HEK293 (cell line): ENCODE data around the gene PEX26.
A peak's percentile ranks its signal among the peaks of the same experiment; 100 is the strongest.
"Not testable (repeated sequence)": the region's sequence is repeated elsewhere in the genome, so short reads cannot be mapped to it uniquely, and the experiment has no call there.

Experiments used
- CTCF ChIA-PET: fragments of 350-600 bp; formaldehyde crosslinking; extraction: SDS; loops from one replicate; lab custom pipeline; 2021; ENCODE audit warnings: antibody characterized with exemption; lab: Yijun Ruan, JAX
- POLR2A ChIA-PET: fragments of 300-600 bp; formaldehyde crosslinking; extraction: SDS; loops from one replicate; lab custom pipeline; 2020; ENCODE audit warnings: antibody characterized with exemption, inconsistent platforms; lab: Yijun Ruan, JAX
- H3K27ac ChIP-seq: fragments of 200-500 bp; sonication (Bioruptor generic); 2 replicates; pipeline ENCODE4 v1.5.1; 2014; ENCODE audit warnings: low read depth, low read length, control low read depth, inconsistent platforms; ENCODE audit errors: extremely low read depth
- H3K36me3 ChIP-seq, 2 experiments: fragments of 200-500 bp in 1 of 2; sonication (Bioruptor generic) in 1 of 2; 1 replicate in 1 of 2; 2 replicates in 1 of 2; pipeline ENCODE4 v1.5.1; 2014 to 2017; ENCODE audit warnings: inconsistent platforms in 2 of 2, low read length in 2 of 2; ENCODE audit not compliant: control insufficient read depth in 2 of 2, insufficient read depth in 1 of 2
- H3K4me1 ChIP-seq: fragments of 200-500 bp; sonication (Bioruptor generic); 2 replicates; pipeline ENCODE4 v1.5.1; 2014; ENCODE audit warnings: mild to moderate bottlenecking, low read length, inconsistent platforms; ENCODE audit not compliant: control insufficient read depth, insufficient read depth
- H3K4me3 ChIP-seq: 2 replicates; pipeline ENCODE4 v1.5.1; 2011; ENCODE audit warnings: low read depth, mild to moderate bottlenecking, control low read depth, low read length, moderate library complexity
- H3K9me3 ChIP-seq: fragments of 200-500 bp; sonication (Bioruptor generic); 2 replicates; pipeline ENCODE4 v1.5.1; 2014; ENCODE audit warnings: low read depth, low read length, inconsistent platforms; ENCODE audit not compliant: control insufficient read depth, insufficient read depth
- GFI1B ChIP-seq: fragments of 450-650 bp; formaldehyde crosslinking; IDR thresholded peaks from 2 replicates; pipeline ENCODE4 v1.5.1; 2016; ENCODE audit warnings: missing biosample characterization, missing genetic modification characterization
- IKZF3 ChIP-seq: fragments of 450-650 bp; IDR thresholded peaks from 2 replicates; pipeline ENCODE4 v1.5.0; 2018; ENCODE audit warnings: missing biosample characterization, mild to moderate bottlenecking, missing genetic modification characterization, moderate library complexity
- SCRT1 ChIP-seq: fragments of 450-650 bp; formaldehyde crosslinking; IDR thresholded peaks from 2 replicates; pipeline ENCODE4 v1.5.1; 2016; ENCODE audit warnings: missing biosample characterization, missing genetic modification characterization, borderline replicate concordance
- SCRT2 ChIP-seq: fragments of 450-650 bp; formaldehyde crosslinking; IDR thresholded peaks from 2 replicates; pipeline ENCODE4 v1.5.1; 2016; ENCODE audit warnings: missing biosample characterization, missing genetic modification characterization
- TRIM28 ChIP-seq: IDR thresholded peaks from 2 replicates; pipeline ENCODE4 v1.6.1; 2011; ENCODE audit warnings: low read length, control low read depth, borderline replicate concordance
- ZNF174 ChIP-seq: fragments of 450-650 bp; formaldehyde crosslinking; IDR thresholded peaks from 2 replicates; pipeline ENCODE4 v1.5.0; 2017; ENCODE audit warnings: missing biosample characterization, mild to moderate bottlenecking, missing genetic modification characterization
- ZNF19 ChIP-seq: fragments of 450-650 bp; formaldehyde crosslinking; IDR thresholded peaks from 2 replicates; pipeline ENCODE4; 2016; ENCODE audit warnings: missing biosample characterization, missing genetic modification characterization, low read depth
- ZNF248 ChIP-seq: fragments of 450-650 bp; formaldehyde crosslinking; IDR thresholded peaks from 2 replicates; pipeline ENCODE4 v1.5.1; 2017; ENCODE audit warnings: missing biosample characterization, missing genetic modification characterization
- ZNF311 ChIP-seq: fragments of 450-650 bp; formaldehyde crosslinking; IDR thresholded peaks from 2 replicates; pipeline ENCODE4 v1.5.1; 2017; ENCODE audit warnings: missing biosample characterization, missing genetic modification characterization, borderline replicate concordance
- ZNF394 ChIP-seq: fragments of 450-650 bp; formaldehyde crosslinking; IDR thresholded peaks from 2 replicates; pipeline ENCODE4 v1.5.1; 2016; ENCODE audit warnings: missing biosample characterization, missing genetic modification characterization, mild to moderate bottlenecking, moderate library complexity, borderline replicate concordance
- ZNF555 ChIP-seq: fragments of 450-650 bp; formaldehyde crosslinking; conservative IDR thresholded peaks from 2 replicates; pipeline ENCODE4 v1.5.1; 2017; ENCODE audit warnings: missing biosample characterization, mild to moderate bottlenecking, missing genetic modification characterization, inconsistent platforms
- ZNF561 ChIP-seq: fragments of 450-650 bp; IDR thresholded peaks from 2 replicates; pipeline ENCODE4 v1.5.1; 2018; ENCODE audit warnings: missing biosample characterization, missing genetic modification characterization, borderline replicate concordance
- ZNF600 ChIP-seq: fragments of 450-650 bp; formaldehyde crosslinking; IDR thresholded peaks from 2 replicates; pipeline ENCODE4 v1.5.1; 2016; ENCODE audit warnings: missing biosample characterization, missing genetic modification characterization
- ZNF830 ChIP-seq: fragments of 450-650 bp; IDR thresholded peaks from 2 replicates; pipeline ENCODE4 v1.5.0; 2018; ENCODE audit warnings: missing biosample characterization, missing genetic modification characterization, low read depth, mild to moderate bottlenecking, moderate library complexity
- ZSCAN16 ChIP-seq: fragments of 450-650 bp; formaldehyde crosslinking; IDR thresholded peaks from 2 replicates; pipeline ENCODE4 v1.5.1; 2016; ENCODE audit warnings: missing biosample characterization, missing genetic modification characterization
- TF ChIP-seq, protein P1 (sequence below): fragments of 450-650 bp; formaldehyde crosslinking; IDR thresholded peaks from 2 replicates; pipeline ENCODE4 v1.5.1; 2016; ENCODE audit warnings: missing biosample characterization, missing genetic modification characterization, low read depth
- TF ChIP-seq, protein P2 (sequence below): fragments of 450-650 bp; formaldehyde crosslinking; IDR thresholded peaks from 2 replicates; pipeline ENCODE4 v1.5.1; 2016; ENCODE audit warnings: missing biosample characterization, missing genetic modification characterization

Gene PEX26

DNA sequence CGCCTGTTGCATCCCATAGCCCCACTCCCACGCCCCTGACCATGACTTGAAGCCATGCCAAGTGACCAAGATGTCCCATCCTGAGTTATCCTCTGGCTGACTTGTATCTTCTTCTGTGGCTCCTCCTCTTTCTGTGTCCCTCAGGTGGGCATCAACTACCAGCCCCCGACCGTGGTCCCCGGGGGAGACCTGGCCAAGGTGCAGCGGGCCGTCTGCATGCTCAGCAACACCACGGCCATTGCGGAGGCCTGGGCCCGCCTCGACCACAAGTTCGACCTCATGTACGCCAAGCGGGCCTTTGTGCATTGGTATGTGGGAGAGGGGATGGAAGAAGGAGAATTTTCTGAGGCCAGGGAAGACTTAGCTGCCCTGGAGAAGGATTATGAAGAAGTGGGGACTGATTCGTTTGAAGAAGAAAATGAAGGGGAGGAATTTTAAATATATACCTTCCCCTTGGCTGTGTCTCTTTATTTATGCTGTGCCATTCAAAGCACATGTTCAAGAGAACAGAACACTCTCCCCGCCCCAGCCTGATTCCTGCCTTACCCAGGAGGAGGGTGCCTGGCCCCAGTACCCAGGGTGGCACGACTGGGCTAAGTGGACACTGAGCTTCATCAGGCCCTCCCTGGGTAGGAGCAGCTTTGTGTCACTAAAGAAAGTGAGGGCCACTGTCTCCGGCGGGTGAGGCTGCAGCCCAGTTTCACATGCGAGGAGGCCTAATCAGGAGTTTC lies 53.1 kb downstream of the PEX26 start:
- H3K4me1 ChIP-seq = no peaks in the 10 kb centered on the region
- TF ChIP-seq SCRT1 (0 out of 2 replicates have a peak, but pooled peaks have one; percentile 29), ZNF248 (tag by site-specific recombination) (no peak), SCRT2 (0 out of 2 replicates have a peak, but pooled peaks have one; percentile 19)
- H3K9me3 ChIP-seq = no peaks in the 10 kb centered on the region
- no peak overlapping the region for H3K27ac ChIP-seq
- CTCF ChIA-PET = interaction anchor here (0.6 kb wide), 1 partner anchor 23 kb away, joined by 3 read pairs; no protein-coding TSS in a partner anchor
- POLR2A ChIA-PET = no interaction called here
- no peak overlapping the region for H3K4me3 ChIP-seq
- peaks cover 0 to 28% of the 10 kb centered on the region in 2 experiments; a peak in 1 of 3 replicates for H3K36me3 ChIP-seq

DNA sequence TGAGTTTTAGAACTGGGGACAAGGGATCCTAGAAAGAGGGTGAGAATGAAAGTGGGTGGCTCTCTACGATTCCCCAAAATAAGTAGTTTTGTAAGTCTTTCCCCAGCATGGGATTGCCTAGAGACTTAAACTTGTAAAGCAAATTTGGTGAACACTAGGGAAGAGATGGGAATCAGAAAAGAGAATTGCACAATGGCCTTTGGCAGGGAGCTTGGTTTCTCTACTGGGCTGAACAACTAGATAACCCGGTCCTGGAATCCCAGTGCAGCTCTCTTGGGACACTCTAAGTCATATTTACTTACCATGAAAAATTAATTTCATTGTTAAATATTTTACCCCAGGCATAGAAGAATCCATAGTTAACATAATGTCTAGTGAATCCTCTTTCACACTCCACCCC lies 55.7 kb downstream of the PEX26 start:
- POLR2A ChIA-PET = no interaction called here
- Histone ChIP-seq H3K4me1 (no peaks in the 10 kb centered on the region), H3K9me3 (no peaks in the 10 kb centered on the region), H3K4me3 (no peak overlapping the region), H3K36me3 (peaks cover 0 to 19% of the 10 kb centered on the region in 2 experiments; a peak in 1 of 3 replicates), H3K27ac (no peak overlapping the region)
- CTCF ChIA-PET = interaction anchor here (0.6 kb wide), 1 partner anchor 7 kb away, joined by 4 read pairs; no protein-coding TSS in a partner anchor
- TF ChIP-seq IKZF3 (tag by site-specific recombination) (no peak), ZNF600 (tag by site-specific recombination) (no peak)

DNA sequence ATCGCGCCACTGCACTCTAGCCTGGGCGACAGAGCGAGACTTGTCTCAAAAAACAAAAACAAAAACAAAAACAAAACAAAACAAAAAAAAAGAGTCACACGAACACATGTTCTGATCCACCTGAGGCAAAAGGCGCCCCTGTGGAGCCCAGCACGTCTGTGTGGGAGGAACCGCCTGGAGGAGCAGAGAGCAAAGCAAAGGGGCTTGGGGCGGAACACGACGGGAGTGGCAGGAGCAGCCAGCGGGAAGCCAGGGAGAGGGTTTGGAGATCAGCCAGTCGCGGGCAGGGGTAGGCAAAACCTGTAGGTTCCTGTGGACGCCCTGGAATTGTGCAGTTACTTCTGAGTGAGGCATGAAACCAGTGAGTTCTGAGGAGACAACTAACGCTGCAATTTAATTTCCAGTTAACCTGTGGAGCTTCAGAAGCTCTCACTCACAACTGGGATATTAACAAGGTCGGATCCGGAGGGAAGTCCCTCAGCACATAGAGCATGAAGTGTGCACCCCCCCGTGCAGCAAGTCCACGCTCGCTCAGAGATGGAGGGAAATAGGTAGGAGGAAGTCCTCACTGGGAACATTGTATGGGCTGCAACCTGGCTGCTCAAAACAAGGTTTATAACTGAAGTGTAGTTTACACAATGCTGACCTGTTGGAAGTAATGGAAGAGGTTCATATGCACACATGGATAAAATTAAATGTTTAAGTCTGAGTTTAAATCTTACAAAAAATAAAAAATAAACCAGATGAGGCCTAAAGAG lies 59.0 kb downstream of the PEX26 start:
- H3K9me3 ChIP-seq = no peaks in the 10 kb centered on the region
- no peaks in the 10 kb centered on the region for H3K4me1 ChIP-seq
- no peak for TF ChIP-seq ZNF174 (tag by site-specific recombination)
- no peak overlapping the region for H3K27ac ChIP-seq
- ChIA-PET CTCF (no interaction called here), POLR2A (interaction anchor here (1.0 kb wide), 1 partner anchor 13 kb away, joined by 7 read pairs; no protein-coding TSS in a partner anchor)
- no peak overlapping the region for H3K4me3 ChIP-seq
- peaks cover 0 to 18% of the 10 kb centered on the region in 2 experiments; a peak in 2 of 3 replicates for H3K36me3 ChIP-seq

DNA sequence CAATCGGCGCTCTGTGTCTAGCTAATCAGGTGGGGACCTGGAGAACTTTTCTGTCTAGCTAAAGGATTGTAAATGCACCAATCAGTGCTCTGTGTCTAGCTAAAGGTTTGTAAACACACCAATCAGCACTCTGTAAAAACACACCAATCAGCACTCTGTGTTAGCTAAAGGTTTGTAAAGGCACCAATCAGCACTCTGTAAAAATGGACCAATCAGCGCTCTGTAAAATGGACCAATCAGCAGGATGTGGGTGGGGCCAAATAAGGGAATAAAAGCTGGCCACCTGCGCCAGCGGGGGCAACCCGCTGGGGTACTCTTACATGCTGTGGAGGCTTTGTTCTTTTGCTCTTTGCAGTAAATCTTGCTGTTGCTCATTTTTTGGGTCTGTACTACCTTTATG lies 63.2 kb downstream of the PEX26 start:
- not testable (repeated sequence) for H3K36me3 ChIP-seq, H3K4me1 ChIP-seq, H3K4me3 ChIP-seq, H3K9me3 ChIP-seq, H3K27ac ChIP-seq
- ChIA-PET POLR2A (interaction anchor here (2.5 kb wide), 1 partner anchor 9 kb away, joined by 9 read pairs; the partner anchor contains the start of gene USP18), CTCF (interaction anchor here (0.6 to 0.7 kb wide), 2 partner anchors 8 to 370 kb away, joined by 4 to 5 read pairs; no protein-coding TSS in a partner anchor)

DNA sequence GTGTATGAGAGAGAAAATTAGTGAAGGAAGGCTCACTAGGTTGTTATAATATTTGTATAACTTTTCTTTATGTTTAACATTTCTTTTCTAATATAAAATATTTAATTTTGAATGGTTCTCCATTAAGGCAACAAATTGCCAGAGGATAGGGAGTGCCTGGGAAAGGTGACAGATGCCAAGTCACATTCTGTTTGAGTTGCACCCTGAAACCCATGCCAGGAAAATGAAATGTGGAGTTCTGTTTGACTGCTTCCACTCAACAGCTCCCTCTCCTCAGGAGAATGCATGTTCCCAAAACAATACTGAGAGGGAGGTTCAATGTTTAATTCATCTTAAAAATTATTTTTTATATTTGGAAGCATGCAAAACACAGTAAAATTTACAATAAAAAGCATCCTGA lies 66.3 kb downstream of the PEX26 start:
- H3K27ac ChIP-seq = no peak overlapping the region
- POLR2A ChIA-PET = no interaction called here
- no peak overlapping the region for H3K4me3 ChIP-seq
- CTCF ChIA-PET = interaction anchor here (1.3 kb wide), 1 partner anchor 13 kb away, joined by 4 read pairs; no protein-coding TSS in a partner anchor
- no peaks in the 10 kb centered on the region for H3K4me1 ChIP-seq
- TF ChIP-seq ZNF830 (no peak), ZNF19 (tag by site-specific recombination) (no peak), ZNF561 (no peak), ZNF394 (no peak), ZNF600 (tag by site-specific recombination) (no peak), ZNF311 (tag by site-specific recombination) (no peak), ZNF555 (tag by site-specific recombination) (no peak), GFI1B (no peak), ZSCAN16 (tag by site-specific recombination) (no peak), TRIM28 (no peak)
- TF ChIP-seq, protein P1, sequence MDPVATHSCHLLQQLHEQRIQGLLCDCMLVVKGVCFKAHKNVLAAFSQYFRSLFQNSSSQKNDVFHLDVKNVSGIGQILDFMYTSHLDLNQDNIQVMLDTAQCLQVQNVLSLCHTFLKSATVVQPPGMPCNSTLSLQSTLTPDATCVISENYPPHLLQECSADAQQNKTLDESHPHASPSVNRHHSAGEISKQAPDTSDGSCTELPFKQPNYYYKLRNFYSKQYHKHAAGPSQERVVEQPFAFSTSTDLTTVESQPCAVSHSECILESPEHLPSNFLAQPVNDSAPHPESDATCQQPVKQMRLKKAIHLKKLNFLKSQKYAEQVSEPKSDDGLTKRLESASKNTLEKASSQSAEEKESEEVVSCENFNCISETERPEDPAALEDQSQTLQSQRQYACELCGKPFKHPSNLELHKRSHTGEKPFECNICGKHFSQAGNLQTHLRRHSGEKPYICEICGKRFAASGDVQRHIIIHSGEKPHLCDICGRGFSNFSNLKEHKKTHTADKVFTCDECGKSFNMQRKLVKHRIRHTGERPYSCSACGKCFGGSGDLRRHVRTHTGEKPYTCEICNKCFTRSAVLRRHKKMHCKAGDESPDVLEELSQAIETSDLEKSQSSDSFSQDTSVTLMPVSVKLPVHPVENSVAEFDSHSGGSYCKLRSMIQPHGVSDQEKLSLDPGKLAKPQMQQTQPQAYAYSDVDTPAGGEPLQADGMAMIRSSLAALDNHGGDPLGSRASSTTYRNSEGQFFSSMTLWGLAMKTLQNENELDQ = no peak
- TF ChIP-seq, protein P2, sequence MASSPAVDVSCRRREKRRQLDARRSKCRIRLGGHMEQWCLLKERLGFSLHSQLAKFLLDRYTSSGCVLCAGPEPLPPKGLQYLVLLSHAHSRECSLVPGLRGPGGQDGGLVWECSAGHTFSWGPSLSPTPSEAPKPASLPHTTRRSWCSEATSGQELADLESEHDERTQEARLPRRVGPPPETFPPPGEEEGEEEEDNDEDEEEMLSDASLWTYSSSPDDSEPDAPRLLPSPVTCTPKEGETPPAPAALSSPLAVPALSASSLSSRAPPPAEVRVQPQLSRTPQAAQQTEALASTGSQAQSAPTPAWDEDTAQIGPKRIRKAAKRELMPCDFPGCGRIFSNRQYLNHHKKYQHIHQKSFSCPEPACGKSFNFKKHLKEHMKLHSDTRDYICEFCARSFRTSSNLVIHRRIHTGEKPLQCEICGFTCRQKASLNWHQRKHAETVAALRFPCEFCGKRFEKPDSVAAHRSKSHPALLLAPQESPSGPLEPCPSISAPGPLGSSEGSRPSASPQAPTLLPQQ = no peak
- TF ChIP-seq, all 188 proteins: peak for 0
- Histone ChIP-seq H3K9me3 (no peaks in the 10 kb centered on the region), H3K36me3 (peaks cover 0 to 5% of the 10 kb centered on the region in 2 experiments; a peak in 2 of 3 replicates)
